Measurements from ENCODE around the gene NSD1. TPM values are rescaled to one million over a fixed set of nuclear protein-coding genes. Genes with fewer than 3 reads are reported as not detected.
"Not testable (repeated sequence)": the region's sequence is repeated elsewhere in the genome, so short reads cannot be mapped to it uniquely, and the experiment has no call there.

NSD1 gene
- total and polyA plus RNA-seq, 5 experiments from 2014 or later, result 25.0 to 130 (median 43.1) TPM

DNA sequence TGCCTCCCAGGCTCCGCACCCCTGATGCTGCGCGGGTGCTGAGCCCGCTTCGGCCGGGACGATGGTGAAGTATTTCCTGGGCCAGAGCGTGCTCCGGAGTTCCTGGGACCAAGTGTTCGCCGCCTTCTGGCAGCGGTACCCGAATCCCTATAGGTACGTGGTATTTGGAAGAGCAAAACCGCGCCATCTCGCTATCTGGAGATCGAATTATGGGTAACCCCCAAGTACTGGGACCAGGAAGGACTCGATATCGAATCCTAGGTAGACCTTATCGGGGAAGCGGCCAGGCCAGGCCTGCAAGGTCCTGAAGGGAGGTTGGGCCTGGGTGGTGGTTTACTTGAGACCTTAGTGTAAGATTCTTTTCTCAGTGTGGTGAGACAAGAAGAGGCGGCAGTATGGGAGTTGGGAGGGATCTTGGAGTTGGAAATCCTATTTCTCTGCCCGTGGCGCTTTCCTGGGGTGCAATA lies 170.4 kb downstream of the NSD1 start:
- POLR2A ChIA-PET, result interaction anchor here (0.6 to 4.0 kb wide), 9 partner anchors 8 to 174 kb away, joined by 3 to 14 read pairs (median 3); partner anchors contain the start of genes LMAN2 and MXD3
- peak overlapping the region; percentile 80 to 94 (median 91) for H3K27ac Mint-ChIP-seq
- peak overlapping the region; percentile 86 to 96 (median 92) for H3K4me3 Mint-ChIP-seq
- H3K27me3 Mint-ChIP-seq, result no peaks in the 10 kb centered on the region
- peak in 1 of 2 donors; percentile 8 for ATAC-seq
- peaks cover 0 to 25% (median 7%) of the 10 kb centered on the region in 3 donors for H3K36me3 Mint-ChIP-seq
- H3K4me1 Mint-ChIP-seq, result peaks cover 36 to 77% (median 72%) of the 10 kb centered on the region in 4 donors
- DNase-seq, result no peak
- H3K9me3 Mint-ChIP-seq, result no peaks in the 10 kb centered on the region

DNA sequence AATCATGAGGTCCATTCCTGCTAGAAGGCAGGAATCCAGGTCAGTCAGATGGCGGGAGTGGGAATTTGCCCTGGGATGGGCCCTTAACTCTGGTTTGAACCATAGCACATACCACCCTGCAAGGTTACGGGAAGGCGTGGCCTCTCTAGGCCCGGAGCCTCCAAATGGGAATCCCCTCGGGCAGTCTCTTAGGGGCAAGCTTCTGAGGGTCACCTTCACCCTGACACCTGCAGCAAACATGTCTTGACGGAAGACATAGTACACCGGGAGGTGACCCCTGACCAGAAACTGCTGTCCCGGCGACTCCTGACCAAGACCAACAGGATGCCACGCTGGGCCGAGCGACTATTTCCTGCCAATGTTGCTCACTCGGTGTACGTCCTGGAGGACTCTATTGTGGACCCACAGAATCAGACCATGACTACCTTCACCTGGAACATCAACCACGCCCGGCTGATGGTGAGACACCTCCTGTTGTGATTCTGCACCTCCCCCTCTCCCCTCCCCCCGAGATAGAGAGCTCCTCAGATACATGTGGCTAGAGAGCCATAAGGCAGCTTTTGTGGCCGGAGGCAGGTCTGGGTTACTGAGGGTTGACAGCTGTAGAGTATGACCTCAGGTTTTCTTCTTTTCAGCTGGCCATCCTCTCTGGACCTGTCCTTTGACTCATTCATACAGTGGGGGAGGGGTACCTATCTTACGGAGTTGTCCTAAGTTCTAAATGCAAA lies 171.0 kb downstream of the NSD1 start:
- H3K4me1 Mint-ChIP-seq, result peaks cover 35 to 75% (median 70%) of the 10 kb centered on the region in 4 donors

GRCh38 chr5:177306103-177306640 lies 172.6 kb downstream of the NSD1 start:
- peaks cover 0 to 25% (median 7%) of the 10 kb centered on the region in 3 donors for H3K36me3 Mint-ChIP-seq
- POLR2A ChIA-PET, result interaction anchor here (0.6 to 1.0 kb wide), 2 partner anchors 45 to 50 kb away, joined by 3 to 5 read pairs; partner anchors contain the start of gene LMAN2

More for the DNA sequence above, 171.0 kb downstream of the NSD1 start:
- ATAC-seq (no peak), DNase-seq (no peak)
- H3K4me3 Mint-ChIP-seq, result peak overlapping the region; percentile 86 to 96 (median 92)
- peaks cover 0 to 25% (median 7%) of the 10 kb centered on the region in 3 donors for H3K36me3 Mint-ChIP-seq
- peak overlapping the region; percentile 37 to 94 (median 91) for H3K27ac Mint-ChIP-seq
- no peaks in the 10 kb centered on the region for H3K27me3 Mint-ChIP-seq
- no peaks in the 10 kb centered on the region for H3K9me3 Mint-ChIP-seq
- POLR2A ChIA-PET, result interaction anchor here (0.9 to 1.3 kb wide), 2 partner anchors 9 to 12 kb away, joined by 3 to 7 read pairs; no protein-coding TSS in a partner anchor

GRCh38 chr5:177306674-177307543 lies 173.3 kb downstream of the NSD1 start:
- Mint-ChIP-seq H3K9me3 (no peaks in the 10 kb centered on the region), H3K27ac (peak overlapping the region in 5 of 10 donors; percentile 26 to 87 (median 77)), H3K27me3 (peaks cover 0 to 4% (median 0%) of the 10 kb centered on the region in 5 donors), H3K36me3 (peaks cover 0 to 25% (median 7%) of the 10 kb centered on the region in 3 donors), H3K4me1 (peaks cover 25 to 70% (median 62%) of the 10 kb centered on the region in 4 donors), H3K4me3 (peak overlapping the region in 3 of 10 donors; percentile 28 to 91 (median 53))
- POLR2A ChIA-PET, result interaction anchor here (0.9 to 1.0 kb wide), 2 partner anchors 45 to 46 kb away, joined by 3 to 5 read pairs; partner anchors contain the start of gene LMAN2
- DNase-seq, result no peak
- ATAC-seq, result no peak

More at GRCh38 chr5:177306103-177306640, 172.6 kb downstream of the NSD1 start:
- ATAC-seq, DNase-seq, H3K9me3 Mint-ChIP-seq, H3K27me3 Mint-ChIP-seq: not testable (repeated sequence)
- H3K4me3 Mint-ChIP-seq, result peak overlapping the region in 6 of 10 donors; percentile 28 to 96 (median 68)
- H3K4me1 Mint-ChIP-seq, result peaks cover 29 to 73% (median 66%) of the 10 kb centered on the region in 4 donors
- peak overlapping the region in 6 of 10 donors; percentile 17 to 90 (median 60) for H3K27ac Mint-ChIP-seq

GRCh38 chr5:177307544-177308363 lies 174.2 kb downstream of the NSD1 start:
- DNase-seq (no peak), ATAC-seq (no peak)
- H3K4me3 Mint-ChIP-seq, result no peak overlapping the region
- POLR2A ChIA-PET, result interaction anchor here (0.9 to 2.7 kb wide), 4 partner anchors 45 to 148 kb away, joined by 4 to 8 read pairs (median 5); no protein-coding TSS in a partner anchor
- peaks cover 0 to 25% (median 7%) of the 10 kb centered on the region in 3 donors for H3K36me3 Mint-ChIP-seq
- H3K27me3 Mint-ChIP-seq, result peaks cover 0 to 4% (median 0%) of the 10 kb centered on the region in 5 donors
- H3K27ac Mint-ChIP-seq, result no peak overlapping the region
- no peaks in the 10 kb centered on the region for H3K9me3 Mint-ChIP-seq
- H3K4me1 Mint-ChIP-seq, result peaks cover 23 to 69% (median 56%) of the 10 kb centered on the region in 4 donors

DNA sequence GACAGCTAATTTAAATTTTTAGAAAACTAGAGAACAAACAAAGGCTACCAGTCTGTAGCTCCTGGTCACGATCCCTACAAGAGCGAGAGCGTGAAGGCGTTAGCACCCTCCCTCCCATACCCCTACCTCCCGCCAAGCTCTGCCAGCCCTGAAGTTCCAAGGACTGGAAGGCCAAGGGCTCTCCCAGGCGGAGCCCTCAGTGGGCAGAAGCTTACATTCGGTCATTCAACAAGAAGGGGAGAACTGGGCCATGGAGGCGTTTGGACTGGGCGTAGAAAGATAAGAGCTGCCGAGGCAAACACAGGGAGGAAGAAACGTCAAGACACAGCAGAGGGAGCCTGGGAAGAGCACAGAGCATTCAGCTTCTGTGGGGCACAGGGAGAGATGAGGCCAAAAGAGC lies 175.2 kb downstream of the NSD1 start:
- POLR2A ChIA-PET, result interaction anchor here (0.5 to 3.3 kb wide), 10 partner anchors 9 to 274 kb away, joined by 3 to 10 read pairs (median 5); partner anchors contain the start of gene RGS14
- no peaks in the 10 kb centered on the region for H3K9me3 Mint-ChIP-seq
- H3K27me3 Mint-ChIP-seq, result peaks cover 0 to 4% (median 0%) of the 10 kb centered on the region in 5 donors
- DNase-seq, result no peak
- peak overlapping the region in 1 of 10 donors; percentile 47 for H3K4me3 Mint-ChIP-seq
- peak overlapping the region in 1 of 10 donors; percentile 60 for H3K27ac Mint-ChIP-seq
- H3K4me1 Mint-ChIP-seq, result peaks cover 23 to 71% (median 54%) of the 10 kb centered on the region in 4 donors
- peaks cover 0 to 25% (median 7%) of the 10 kb centered on the region in 3 donors for H3K36me3 Mint-ChIP-seq
- ATAC-seq, result no peak

DNA sequence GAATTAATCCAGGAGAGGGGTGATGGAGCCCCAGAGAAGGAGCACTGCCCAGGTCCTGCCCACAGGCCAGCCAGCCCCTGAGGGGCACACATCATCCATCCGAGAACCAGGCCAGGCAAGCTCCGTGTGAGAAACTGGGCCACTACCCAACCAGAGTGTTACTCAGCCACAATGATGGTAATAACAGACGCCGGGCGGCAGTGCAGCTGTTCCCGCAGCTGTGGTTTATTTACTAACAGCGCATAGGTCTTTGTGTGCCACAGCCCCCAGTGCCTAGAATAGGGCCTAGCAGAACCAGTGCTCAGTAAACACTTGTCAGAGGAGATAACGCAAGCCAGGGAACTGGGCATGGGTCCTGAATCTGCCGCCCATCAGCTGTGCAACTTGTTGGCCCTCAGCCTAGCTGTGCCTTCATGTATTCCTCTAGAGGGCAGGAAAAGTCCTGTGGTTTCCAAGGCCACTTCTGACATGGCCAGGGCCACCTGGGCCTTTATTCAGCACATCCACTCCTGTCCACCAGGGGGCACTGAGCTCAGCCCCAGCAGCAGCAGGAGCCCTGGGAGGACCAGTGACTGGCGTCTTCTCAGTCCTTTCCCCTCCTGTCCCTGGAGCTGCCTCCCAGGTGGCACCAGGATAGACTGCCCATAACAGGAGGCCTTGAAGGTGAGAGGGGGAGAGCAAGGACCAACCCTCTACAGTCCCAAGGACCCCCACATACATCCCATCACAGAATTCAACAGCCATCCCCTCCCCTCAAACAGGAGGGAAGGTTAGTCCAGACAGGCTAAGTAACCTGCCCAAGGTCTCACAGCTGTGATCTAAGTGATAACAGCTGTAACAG lies 176.0 kb downstream of the NSD1 start:
- H3K27ac Mint-ChIP-seq, result peak overlapping the region in 5 of 10 donors; percentile 46 to 60 (median 53)
- DNase-seq (peak; percentile 47 to 82 (median 67)), ATAC-seq (peak; percentile 26 to 35)
- H3K4me3 Mint-ChIP-seq, result peak overlapping the region; percentile 26 to 75 (median 51)
- POLR2A ChIA-PET, result interaction anchor here (0.5 to 3.3 kb wide), 12 partner anchors 8 to 273 kb away, joined by 3 to 10 read pairs (median 6); partner anchors contain the start of genes LMAN2 and RGS14
- H3K9me3 Mint-ChIP-seq, result no peaks in the 10 kb centered on the region
- peaks cover 0 to 25% (median 7%) of the 10 kb centered on the region in 3 donors for H3K36me3 Mint-ChIP-seq
- H3K4me1 Mint-ChIP-seq, result peaks cover 19 to 63% (median 46%) of the 10 kb centered on the region in 4 donors
- peaks cover 0 to 4% (median 0%) of the 10 kb centered on the region in 5 donors for H3K27me3 Mint-ChIP-seq

DNA sequence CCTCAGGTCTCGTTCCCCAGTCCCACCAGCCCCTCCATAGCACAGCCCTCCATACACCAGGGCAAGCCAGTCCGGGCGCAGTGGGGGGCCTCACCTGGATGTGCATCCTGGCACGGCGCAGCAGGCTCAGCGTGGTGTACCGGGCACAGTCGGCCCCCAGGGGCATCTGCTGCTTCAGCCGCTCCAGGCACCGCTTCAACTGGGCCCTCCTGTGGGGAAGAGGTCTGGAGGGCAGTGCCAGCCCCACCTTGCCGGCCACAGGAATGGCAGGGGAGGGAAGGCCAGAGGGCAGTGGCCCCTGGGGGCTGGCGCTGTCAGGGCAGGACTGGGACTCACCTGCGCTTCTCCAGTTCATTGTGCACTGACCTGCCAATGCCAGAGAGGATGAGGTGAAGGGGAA lies 176.8 kb downstream of the NSD1 start:
- POLR2A ChIA-PET, result interaction anchor here (1.0 to 3.3 kb wide), 8 partner anchors 13 to 162 kb away, joined by 3 to 10 read pairs (median 7); partner anchors contain the start of genes LMAN2 and RGS14
- ATAC-seq, result no peak
- Mint-ChIP-seq H3K9me3 (no peaks in the 10 kb centered on the region), H3K4me3 (peak overlapping the region in 6 of 10 donors; percentile 73 to 91 (median 83)), H3K27ac (peak overlapping the region in 2 of 10 donors; percentile 46 to 82), H3K4me1 (peaks cover 15 to 55% (median 39%) of the 10 kb centered on the region in 4 donors), H3K27me3 (peaks cover 0 to 4% (median 0%) of the 10 kb centered on the region in 5 donors), H3K36me3 (peaks cover 0 to 17% (median 7%) of the 10 kb centered on the region in 3 donors)
- no peak for DNase-seq

GRCh38 chr5:177310757-177311391 lies 177.3 kb downstream of the NSD1 start:
- ATAC-seq (no peak), DNase-seq (no peak)
- POLR2A ChIA-PET, result interaction anchor here (1.0 to 3.3 kb wide), 7 partner anchors 9 to 161 kb away, joined by 3 to 14 read pairs (median 7); partner anchors contain the start of genes LMAN2, PRELID1, RAB24 and RGS14
- H3K4me1 Mint-ChIP-seq, result peaks cover 13 to 50% (median 33%) of the 10 kb centered on the region in 4 donors
- no peaks in the 10 kb centered on the region for H3K9me3 Mint-ChIP-seq
- H3K4me3 Mint-ChIP-seq, result peak overlapping the region; percentile 62 to 91 (median 83)
- H3K27me3 Mint-ChIP-seq, result peaks cover 0 to 4% (median 0%) of the 10 kb centered on the region in 5 donors
- H3K36me3 Mint-ChIP-seq, result peaks cover 0 to 12% (median 5%) of the 10 kb centered on the region in 3 donors
- H3K27ac Mint-ChIP-seq, result peak overlapping the region in 7 of 10 donors; percentile 40 to 83 (median 56)
